GM12873 (cell line): Measurements from ENCODE around the gene ANTXR1.

Experiments
- CTCF ChIP-seq: IDR thresholded peaks from 2 replicates; pipeline ENCODE4 v1.5.1; 2012; ENCODE audit warnings: low read depth, mild to moderate bottlenecking, moderate library complexity, low read length, control low read depth; ENCODE audit not compliant: insufficient read depth; ENCODE audit errors: missing control alignments

Gene ANTXR1

GRCh38 chr2:69247583-69247982 is 234.6 kb downstream of the ANTXR1 start:
- no peak for TF ChIP-seq CTCF

GRCh38 chr2:69248232-69248631 is 235.3 kb downstream of the ANTXR1 start:
- TF ChIP-seq CTCF = no peak

GRCh38 chr2:69250981-69251380 is 238.0 kb downstream of the ANTXR1 start:
- TF ChIP-seq CTCF = no peak

GRCh38 chr2:69251943-69252342 is 239.0 kb downstream of the ANTXR1 start:
- TF ChIP-seq CTCF = no peak

- TF ChIP-seq CTCF = no peak
These were observed 240.1 kb downstream of the ANTXR1 start for GRCh38 chr2:69253112-69253511.

- no peak for TF ChIP-seq CTCF
These were observed 240.8 kb downstream of the ANTXR1 start for GRCh38 chr2:69253611-69254301.

GRCh38 chr2:69255760-69256159 is 242.8 kb downstream of the ANTXR1 start:
- TF ChIP-seq CTCF = no peak
